NT2/D1 (cell line): ENCODE data around the gene KRTAP5-11.
"Not testable (repeated sequence)": the region's sequence is repeated elsewhere in the genome, so short reads cannot be mapped to it uniquely, and the experiment has no call there.

Source experiments
- YY1 ChIP-seq: IDR thresholded peaks from 2 replicates; pipeline ENCODE4 v1.6.1; 2011; ENCODE audit not compliant: insufficient read length, insufficient read depth
- ZNF274 ChIP-seq: IDR thresholded peaks from 2 replicates; pipeline ENCODE4 v1.6.1; 2011; ENCODE audit warnings: mild to moderate bottlenecking, low read depth, low read length

- TF ChIP-seq ZNF274, YY1: not testable (repeated sequence)
Measured at GRCh38 chr11:71630071-71630470, 47.4 kb upstream of the KRTAP5-11 start.
